GM18909 (cell line): ENCODE results near the gene SMPD3.

Source experiments
- ATAC-seq: cut with Tn5 transposase; IDR thresholded peaks from one replicate; pipeline ENCODE4 v1.9.1; 2021; ENCODE audit warnings: mild to moderate bottlenecking; ENCODE audit not compliant: unreplicated experiment, poor library complexity

The SMPD3 gene

DNA sequence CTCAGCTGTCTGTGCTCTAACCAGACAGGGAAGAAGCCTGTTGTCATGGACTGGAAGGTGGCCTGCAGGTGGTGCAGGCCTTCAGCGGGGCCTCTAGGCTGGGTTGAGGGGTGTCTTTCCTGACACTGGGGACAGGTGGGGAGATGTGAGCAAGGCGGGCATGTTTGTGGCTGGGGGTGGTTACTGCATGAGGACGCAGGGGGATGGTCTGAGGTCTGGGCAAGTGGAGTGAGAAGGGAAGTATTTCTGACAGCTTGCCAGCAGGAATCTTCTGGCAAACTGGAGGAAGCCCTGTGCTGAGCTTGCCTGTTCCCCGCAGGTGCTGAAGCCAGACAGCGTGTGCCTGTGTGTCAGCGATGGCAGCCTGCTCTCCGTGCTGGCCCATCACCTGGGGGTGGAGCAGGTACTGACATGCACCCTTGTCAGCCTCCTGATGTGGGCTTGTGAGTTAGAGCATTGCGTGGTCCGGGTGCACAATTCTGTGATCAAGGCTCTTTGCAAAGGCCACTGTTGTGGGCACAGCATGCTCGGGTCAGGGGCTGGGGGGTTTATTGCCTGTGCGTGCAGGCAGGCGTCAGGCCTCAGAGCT, 101.3 kb downstream of the SMPD3 start:
- no peak for ATAC-seq

DNA sequence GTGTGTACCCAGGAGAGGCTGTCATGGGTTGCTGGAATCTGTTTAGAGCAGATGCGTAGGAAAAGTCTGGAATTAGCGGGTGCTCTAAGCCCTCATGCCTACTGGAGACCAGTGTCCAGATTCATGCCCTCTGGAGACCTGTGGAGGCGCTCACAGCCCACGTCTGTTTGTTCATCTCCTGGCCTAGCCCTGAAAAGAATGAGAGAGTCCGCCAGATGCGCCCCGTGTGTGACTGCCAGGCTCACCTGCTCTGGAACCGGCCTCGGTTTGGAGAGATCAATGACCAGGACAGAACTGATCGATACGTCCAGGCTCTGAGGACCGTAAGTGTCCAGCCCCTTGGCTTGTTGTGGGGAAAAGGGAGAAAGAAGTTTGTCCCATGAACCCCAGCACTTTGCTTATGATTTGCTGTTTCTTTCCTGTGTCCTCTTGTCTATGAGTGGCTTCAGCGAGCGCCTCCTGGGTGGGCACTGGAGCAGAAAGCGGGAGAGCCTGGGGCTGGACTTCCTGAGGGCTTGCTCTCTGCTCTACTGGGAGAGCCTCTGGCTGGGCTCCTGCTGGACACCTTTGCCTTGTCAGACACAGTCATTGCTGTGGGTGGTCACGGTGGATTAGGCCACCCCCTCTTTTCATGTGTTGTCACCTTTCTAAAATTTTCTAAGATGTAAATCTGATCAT, 102.2 kb downstream of the SMPD3 start:
- ATAC-seq = no peak

DNA sequence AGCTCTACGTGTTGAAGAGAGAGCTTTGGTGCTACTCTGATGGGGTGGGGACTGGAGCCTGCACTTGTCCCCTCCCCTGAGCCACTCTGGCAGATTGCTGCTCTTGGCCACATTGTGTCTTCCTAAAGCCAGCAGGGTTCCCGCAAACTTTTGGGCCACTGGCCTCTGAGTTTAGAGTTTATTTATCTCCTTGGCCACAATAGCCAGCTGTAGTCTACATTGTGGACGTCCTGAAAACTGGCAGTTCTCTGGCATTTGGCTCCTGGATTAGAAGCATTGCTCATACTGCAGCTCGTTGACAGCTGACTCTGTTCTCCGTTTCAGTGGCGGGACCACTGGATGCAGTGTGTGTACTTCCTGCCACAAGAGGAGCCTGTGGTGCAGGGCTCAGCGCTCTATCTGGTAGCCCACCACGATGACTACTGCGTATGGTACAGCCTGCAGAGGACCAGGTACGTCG, 102.9 kb downstream of the SMPD3 start:
- ATAC-seq = no peak

DNA sequence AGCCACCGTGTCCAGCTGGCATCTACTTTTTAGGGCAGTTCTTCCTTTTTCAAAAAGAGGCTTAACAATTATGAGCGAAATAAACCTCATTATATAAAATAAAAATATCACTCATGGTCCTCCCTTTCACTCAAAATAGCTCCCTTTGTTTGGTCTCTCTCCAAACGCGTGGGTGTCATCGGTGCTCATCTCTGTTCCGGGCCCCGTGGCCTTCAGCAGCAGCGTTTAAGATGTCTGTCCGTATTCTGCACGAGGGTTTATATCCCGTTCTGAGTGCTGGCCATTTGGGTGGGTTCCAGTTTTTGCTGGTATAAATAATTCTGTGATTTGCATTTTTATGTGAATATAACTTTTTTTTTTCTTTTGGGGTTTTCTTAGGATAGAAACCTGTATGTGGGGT, 104.1 kb downstream of the SMPD3 start:
- ATAC-seq = no peak

DNA sequence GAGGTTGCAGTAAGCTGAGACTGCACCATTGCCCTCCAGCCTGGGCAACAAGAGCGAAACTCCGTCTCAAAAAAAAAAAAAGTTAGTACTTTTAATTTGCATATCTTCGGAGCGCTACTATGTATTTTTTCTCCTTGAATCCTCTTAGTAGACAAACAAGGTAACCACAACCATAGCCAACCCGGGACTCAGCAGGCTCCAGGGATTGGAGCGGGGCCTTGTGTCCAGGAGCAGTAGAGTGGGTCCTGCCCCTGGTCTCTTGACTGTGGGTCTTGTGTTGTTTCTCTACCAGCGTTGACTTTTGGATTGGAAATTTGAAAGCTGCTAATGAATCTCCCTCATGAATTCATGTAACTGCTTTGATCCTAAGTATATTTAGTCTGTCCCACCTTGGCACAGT, 105.2 kb downstream of the SMPD3 start:
- ATAC-seq = no peak

DNA sequence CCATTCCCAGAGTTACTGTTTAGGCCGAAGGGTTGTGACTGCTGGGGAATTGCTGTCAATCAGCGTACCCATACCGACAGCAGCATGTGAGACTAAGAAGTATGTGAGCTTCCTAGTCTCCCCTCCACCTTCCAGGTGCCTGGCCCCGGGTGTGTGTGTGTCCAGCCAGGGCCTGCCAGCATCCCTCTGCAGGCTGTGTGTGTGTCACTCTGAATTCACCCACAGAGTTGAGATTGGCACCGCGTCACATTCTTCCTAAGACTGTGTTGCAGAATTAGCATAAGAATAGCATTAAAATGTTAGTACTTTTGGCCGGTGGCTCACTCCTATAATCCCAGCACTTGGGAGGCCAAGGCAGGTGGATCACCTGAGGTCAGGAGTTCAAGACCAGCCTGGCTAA, 105.7 kb downstream of the SMPD3 start:
- no peak for ATAC-seq

DNA sequence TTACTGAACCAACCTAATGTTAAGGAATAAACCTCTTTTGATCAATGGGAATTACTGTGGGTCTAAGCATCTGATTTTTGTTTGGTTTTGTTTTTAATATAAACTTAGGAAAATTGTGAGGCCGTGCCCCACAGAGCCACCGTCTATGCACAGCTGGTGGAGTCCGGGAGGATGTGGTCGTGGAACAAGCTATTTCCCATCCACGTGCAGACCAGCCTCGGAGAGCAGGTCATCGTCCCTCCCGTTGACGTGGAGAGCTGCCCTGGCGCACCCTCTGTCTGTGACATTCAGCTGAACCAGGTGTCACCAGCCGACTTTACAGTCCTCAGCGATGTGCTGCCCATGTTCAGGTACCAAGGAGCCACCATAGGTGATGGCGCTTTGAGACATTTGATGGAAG, 109.1 kb downstream of the SMPD3 start:
- no peak for ATAC-seq

DNA sequence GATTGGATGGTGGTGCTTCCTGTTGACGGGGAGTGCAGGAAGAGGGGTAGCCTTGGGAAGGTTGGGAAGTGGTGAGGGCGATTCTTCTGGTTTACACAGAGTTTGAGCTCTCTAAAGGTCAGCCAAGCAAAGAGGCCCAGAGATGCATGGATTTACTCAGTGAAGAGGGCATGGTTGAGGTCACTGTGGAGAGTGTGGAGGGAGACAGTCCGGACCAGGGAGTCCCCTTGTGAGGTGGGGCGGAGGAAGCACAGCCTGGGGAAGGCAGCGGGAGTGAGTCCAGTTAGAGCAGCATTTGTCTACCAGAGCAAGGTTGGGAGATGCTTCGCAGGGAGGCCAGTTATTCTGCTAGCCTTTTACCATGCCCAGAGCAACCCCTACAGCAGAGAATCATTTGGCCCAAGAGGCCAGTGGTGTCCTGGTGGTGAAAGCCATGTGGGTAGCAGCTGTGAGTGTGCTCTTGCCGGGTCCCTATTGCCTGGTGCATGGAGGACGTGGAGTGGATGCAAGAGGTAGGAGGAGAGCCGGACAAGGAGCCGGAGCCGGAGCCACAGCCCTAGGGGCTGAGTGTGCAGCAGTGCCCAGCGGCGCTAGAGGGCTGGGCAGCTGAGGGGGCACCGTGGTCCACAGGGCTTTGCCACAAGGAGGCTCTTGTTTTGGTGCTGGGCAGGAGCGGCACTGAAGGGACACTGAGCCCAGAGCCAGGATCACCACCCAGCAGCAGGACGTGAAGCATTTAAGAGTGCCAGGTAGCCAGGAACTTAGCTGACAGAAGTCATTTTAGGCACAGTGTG, 109.8 kb downstream of the SMPD3 start:
- ATAC-seq = no peak

DNA sequence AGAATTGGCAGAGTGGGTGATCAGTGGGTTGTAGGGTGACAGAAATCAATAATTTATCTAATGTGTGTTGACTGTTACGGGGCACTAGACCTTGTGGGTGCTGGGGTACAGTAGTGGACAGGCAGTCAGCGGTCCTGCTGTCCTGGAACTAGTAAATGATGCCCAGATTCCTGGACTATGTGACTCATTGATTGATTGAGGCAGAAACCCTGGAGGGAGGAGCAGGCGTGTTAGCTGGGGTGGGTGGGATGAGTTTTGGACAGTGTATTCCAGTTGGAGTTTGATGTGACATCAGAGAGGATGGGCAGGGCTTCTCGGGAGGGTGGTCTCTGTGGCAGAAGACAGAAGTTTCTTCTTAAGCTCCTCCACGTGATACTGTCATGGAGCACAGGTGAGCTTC, 113.1 kb downstream of the SMPD3 start:
- ATAC-seq = no peak

DNA sequence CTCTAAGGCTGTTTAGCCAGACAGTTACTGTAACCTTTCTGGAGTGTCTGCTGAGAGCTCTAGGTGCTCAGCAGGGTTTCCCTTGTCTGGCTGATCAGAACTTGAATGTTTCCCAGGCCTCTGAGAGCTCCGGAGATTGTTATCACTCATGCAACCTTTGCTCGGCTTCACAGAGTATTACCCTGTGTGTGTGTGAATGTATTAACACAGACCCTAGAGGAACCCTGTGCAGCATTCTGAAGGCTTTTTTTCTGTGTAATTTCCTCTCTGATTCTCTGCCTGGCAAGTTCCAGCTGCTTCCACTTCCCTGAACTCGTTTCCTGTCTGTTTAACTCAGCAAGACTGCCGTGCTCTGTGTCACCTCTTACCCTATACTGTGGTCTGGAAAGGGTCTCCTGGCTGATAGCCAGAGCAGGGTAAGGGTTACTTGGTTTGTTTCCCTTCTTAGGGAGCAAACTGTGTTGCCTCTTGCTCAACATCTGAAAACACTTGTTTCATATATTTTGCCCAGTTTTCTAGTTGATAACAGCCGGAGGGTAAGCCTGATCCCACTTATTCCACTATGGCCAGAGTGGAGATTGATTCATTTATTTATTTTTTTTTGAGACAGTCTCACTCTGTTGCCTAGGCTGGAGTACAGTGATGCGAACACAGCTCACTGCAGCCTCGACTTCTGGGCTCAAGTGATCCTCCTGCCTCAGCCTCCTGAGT, 115.7 kb downstream of the SMPD3 start:
- ATAC-seq = no peak

DNA sequence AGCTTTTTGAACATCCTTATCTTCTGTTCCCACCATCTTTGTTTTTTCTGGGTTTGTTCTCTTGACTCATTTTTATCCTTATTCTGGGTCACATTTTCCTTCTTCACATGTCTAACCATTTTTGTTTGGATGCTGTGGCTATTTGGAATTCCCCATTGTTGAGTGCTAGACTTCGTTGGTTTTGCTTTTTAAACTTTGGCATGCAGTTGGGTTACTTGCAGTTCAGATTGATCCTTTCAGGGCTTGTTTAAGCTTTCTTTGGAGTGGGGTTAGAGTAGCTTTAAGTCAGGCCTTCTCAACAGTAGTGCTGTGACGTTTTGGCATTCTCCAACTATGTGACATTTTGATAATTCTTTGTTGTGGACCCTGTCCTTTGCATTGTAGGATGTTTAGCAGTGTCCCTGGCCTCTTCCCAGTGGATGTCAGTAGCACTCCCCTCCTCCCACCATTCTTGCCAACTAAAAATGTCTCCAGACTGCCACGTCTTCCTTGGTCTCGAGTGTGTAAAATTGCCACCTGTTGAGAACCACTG, 116.4 kb downstream of the SMPD3 start:
- ATAC-seq = no peak

DNA sequence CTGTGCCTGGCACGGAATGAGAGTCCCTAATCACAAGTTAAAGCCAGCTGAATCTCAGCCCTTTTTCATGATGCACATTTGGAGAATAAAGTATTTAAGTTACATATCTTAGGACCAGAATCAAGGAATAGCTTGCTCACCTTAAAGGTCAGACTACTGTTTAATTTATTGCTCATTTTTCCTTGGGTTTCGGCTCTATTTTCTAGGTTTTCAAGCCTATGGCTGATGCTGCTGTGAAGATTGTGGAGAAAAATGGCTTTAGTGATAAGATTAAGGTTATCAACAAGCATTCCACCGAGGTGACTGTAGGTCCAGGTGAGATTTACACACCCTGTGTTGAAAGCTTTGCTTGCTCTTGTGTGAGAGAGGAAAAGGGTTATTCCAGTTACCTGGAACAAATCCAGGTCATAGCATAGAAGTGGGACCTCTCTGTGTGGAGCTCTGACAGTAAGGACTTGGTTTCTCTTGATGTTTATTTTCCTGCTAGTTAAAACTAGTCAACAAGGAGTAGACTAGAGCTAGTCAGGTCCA, 119.4 kb downstream of the SMPD3 start:
- ATAC-seq = no peak

DNA sequence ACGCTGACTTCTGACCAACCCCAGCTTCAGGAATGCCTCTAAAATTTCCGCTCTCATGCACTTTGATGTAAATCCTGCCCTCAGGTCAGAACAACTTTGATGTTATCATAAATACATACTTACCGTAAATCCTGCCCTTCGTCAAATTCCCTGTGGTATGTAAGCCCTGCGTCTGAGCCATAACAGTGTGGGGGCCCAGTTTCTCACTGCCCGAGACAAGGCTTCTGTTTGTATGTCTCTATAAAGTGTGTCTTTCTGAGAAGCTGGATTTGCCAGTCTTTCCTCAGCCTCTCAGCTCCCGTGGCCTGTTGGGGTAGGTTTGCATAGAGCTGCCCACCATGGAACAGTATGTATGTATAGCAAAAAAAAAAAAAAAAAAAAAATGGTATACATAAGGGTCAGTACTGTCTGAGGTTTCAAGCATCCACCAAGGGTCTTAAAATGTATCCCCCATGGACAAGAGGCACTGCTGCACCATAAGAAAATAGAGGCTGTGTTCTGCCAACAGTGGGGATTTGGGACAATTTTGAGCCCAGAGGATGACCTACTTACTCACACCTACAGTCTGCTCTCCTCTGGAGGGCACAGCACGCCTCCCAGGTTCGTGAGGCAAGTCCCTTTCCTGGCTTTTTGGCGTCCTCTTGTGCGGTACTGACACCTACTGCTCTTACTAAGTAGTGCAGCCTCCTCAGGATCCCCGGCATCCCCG, 120.0 kb downstream of the SMPD3 start:
- ATAC-seq = peak; percentile 77

DNA sequence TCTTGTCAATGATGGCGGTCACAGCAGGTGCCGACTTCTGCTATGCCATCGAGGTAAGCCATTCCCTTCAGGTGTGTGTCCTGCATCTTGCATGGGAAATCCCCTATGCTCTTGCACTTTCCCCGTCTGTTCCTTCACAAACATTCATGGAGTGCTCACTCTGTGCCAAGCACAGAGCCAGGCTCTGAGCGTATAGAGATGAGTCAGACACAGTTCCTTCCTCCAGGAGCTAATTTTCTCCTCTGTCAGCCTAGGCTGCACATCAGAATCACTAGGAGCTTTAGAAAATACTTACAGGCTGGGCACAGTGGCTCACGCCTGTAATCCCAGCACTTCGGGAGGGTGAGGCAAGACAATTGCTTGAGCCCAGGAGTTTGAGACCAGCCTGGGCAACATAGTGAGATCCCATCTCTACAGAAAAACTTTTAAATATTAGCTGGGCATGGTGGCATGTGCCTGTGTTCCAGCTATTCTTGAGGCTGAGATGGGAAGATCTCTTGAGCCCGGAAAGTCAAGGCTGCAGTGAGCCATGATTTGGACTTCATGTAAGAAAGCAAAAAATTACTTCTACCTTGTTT, 123.4 kb downstream of the SMPD3 start:
- no peak for ATAC-seq

DNA sequence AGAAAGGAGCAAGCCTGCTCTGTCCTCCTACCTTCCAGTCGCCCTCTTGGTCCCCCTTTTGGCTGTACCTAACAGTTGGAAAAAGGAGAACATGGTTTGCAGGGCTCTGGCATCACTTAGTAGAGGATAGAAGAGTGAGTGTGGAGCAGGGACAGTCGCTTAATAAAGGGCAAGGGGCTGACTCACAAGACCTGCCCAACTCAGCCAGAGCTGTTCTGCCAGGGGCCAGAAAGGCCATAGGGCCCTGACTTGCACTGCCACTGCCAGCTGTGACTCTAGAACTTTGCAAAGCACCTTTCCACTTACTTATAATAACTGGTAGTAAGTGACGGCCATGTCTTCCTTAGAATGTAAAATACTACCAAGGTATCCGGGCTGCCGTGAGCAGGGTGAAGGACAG, 124.0 kb downstream of the SMPD3 start:
- ATAC-seq = no peak

DNA sequence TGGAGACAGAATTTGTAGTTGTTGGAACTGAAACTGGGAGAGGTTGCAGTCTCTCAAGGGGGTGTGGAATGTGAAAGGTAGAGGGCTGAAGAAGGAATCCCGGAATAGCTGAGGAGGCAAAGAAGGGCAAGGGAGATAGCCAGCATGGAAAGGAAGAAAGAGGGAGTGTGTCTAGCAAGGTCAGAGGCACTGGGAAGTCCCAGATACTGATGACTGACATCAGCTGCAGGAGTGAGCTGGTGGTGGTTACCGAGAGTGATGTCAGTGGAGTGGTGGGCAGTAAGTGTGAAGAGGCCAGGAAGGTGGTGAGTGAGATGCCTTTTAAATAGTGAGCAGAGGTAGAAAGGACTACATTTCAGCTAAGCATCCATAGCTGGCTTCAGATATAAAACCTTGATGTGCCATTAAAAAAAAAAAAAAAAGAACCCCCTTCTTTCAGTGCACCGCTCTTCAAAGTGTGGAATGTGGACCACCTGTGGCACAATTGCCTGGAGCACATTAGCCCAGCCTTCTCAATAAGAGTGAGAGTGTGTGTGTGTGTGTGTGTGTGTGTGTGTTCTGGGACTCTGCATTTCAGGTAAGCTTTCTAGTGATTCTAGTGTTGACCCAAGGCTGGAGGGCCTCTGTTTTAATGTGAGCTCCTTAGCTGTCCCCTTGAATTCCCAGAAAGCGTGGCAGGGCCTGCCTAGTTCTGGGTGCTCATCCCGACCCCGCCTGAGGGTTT, 129.0 kb downstream of the SMPD3 start:
- peak; percentile 44 for ATAC-seq

DNA sequence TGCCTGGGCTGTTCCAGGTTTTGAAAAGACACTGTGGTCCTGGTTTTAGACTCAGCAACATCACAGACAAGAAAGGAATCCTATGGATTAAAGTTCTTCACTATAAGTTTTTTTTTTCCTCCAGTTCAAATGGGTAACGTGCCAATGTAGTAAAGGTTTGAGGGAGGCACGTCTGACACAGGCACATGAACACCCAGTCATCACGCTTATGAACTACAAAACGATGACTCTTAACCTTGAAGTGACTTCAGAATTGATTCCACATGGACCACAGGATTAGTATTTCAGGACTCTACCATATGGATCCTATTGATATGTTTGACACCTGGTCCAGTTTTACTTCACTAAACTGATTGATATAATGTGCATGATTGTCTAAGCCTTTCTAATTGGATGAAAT, 135.2 kb downstream of the SMPD3 start:
- ATAC-seq = no peak

DNA sequence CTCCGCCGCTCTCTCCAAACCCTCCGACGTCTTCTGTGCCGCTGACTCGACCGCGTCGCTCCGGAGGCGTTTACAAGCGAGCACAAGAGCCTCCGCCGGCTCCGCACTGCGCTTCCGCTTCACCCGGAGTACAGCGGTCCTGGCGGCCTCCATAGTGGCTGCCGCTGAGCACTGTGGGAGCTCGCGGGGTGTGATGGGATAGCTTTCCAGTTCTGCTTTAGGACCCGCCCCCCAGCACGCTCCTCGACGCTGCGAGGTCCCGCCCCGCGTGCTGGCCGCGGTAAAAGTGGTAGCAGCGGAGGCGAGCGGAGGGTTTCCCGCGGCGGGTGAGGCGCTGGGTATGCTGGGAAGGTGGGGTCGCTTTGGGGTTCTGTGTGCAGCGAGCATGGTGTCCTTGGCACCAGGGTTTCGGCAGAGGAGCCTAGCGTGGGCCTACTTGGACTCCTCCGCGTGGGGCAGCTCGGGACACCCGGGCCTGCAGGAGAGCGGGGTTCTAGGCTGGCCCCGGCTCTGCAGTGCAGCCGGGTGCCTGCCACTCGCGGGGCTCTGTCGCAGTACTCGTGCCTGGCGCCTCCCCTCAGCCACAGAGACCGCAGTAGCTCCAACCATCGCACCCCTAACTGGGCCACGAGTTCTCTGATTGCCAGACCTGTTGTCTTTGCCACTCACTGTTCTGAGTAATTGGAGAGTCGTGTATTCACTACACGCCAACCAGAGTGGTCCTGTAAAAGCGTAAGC, 137.4 kb downstream of the SMPD3 start, which contains the start of the genes PRMT7 and SLC7A6OS:
PRMT7 (plus strand) TSS at position 246 of the 738 bp plus-strand sequence. CDS start 4,961 bp downstream, outside the sequence.
SLC7A6OS (minus strand) TSS at position 173 of the 738 bp plus-strand sequence; CDS start at position 153, 20 bp downstream.
- ATAC-seq = peak; percentile 96
